ENCODE results near the gene ANKRD13B. TPM values are rescaled to one million over a fixed set of nuclear protein-coding genes. Genes with fewer than 3 reads are reported as not detected.

The ANKRD13B gene
- total and polyA plus RNA-seq, 2 of the 13 experiments (the other 11 are each of a cell fraction or from before 2014, with no cell fraction given), result 1.7 to 1.8 TPM

- TF ChIP-seq PATZ1 (CRISPR knock-in tag; IDR thresholded peaks at IDR 0.05) (peak; percentile 83), ZNF451 (CRISPR knock-in tag; IDR thresholded peaks at IDR 0.05) (no peak), ARNTL (CRISPR knock-in tag; IDR thresholded peaks at IDR 0.05) (no peak), RAD21 (CRISPR knock-in tag; IDR thresholded peaks at IDR 0.05) (peak; percentile 92), ZNF776 (CRISPR knock-in tag; IDR thresholded peaks at IDR 0.05) (no peak), CBX2 (IDR thresholded peaks at IDR 0.05; ENCODE audit: low read depth, low read length) (no peak), CBX2 (CRISPR knock-in tag; IDR thresholded peaks at IDR 0.05; ENCODE audit: low read depth) (no peak), HNF4G (IDR thresholded peaks at IDR 0.05; ENCODE audit: borderline replicate concordance, low read depth, low read length) (no peak), HNF4G (CRISPR knock-in tag; IDR thresholded peaks at IDR 0.05; ENCODE audit: borderline replicate concordance, low read depth) (no peak)
- TF ChIP-seq, protein P1, sequence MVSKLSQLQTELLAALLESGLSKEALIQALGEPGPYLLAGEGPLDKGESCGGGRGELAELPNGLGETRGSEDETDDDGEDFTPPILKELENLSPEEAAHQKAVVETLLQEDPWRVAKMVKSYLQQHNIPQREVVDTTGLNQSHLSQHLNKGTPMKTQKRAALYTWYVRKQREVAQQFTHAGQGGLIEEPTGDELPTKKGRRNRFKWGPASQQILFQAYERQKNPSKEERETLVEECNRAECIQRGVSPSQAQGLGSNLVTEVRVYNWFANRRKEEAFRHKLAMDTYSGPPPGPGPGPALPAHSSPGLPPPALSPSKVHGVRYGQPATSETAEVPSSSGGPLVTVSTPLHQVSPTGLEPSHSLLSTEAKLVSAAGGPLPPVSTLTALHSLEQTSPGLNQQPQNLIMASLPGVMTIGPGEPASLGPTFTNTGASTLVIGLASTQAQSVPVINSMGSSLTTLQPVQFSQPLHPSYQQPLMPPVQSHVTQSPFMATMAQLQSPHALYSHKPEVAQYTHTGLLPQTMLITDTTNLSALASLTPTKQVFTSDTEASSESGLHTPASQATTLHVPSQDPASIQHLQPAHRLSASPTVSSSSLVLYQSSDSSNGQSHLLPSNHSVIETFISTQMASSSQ (IDR thresholded peaks at IDR 0.05; ENCODE audit: low read depth), result no peak
- TF ChIP-seq, protein P1 (CRISPR knock-in tag; IDR thresholded peaks at IDR 0.05; ENCODE audit: borderline replicate concordance), result no peak; the same call in 1 of the 2 replicates
- TF ChIP-seq, protein P2, sequence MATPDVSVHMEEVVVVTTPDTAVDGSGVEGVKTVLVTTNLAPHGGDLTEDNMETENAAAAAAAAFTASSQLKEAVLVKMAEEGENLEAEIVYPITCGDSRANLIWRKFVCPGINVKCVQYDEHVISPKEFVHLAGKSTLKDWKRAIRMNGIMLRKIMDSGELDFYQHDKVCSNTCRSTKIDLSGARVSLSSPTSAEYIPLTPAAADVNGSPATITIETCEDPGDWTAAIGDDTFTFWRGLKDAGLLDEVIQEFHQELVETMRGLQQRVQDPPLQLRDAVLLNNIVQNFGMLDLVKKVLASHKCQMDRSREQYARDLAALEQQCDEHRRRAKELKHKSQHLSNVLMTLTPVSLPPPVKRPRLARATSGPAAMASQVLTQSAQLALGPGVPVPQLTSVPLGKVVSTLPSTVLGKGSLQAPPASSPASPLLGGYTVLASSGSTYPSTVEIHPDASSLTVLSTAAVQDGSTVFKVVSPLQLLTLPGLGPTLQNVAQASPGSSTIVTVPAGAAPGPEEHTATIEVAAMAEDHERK (CRISPR knock-in tag; IDR thresholded peaks at IDR 0.05; ENCODE audit: low read depth), result no peak
- TF ChIP-seq, protein P3, sequence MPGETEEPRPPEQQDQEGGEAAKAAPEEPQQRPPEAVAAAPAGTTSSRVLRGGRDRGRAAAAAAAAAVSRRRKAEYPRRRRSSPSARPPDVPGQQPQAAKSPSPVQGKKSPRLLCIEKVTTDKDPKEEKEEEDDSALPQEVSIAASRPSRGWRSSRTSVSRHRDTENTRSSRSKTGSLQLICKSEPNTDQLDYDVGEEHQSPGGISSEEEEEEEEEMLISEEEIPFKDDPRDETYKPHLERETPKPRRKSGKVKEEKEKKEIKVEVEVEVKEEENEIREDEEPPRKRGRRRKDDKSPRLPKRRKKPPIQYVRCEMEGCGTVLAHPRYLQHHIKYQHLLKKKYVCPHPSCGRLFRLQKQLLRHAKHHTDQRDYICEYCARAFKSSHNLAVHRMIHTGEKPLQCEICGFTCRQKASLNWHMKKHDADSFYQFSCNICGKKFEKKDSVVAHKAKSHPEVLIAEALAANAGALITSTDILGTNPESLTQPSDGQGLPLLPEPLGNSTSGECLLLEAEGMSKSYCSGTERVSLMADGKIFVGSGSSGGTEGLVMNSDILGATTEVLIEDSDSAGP (CRISPR knock-in tag; IDR thresholded peaks at IDR 0.05; ENCODE audit: borderline replicate concordance), result peak; percentile 80
- TF ChIP-seq, protein P4, sequence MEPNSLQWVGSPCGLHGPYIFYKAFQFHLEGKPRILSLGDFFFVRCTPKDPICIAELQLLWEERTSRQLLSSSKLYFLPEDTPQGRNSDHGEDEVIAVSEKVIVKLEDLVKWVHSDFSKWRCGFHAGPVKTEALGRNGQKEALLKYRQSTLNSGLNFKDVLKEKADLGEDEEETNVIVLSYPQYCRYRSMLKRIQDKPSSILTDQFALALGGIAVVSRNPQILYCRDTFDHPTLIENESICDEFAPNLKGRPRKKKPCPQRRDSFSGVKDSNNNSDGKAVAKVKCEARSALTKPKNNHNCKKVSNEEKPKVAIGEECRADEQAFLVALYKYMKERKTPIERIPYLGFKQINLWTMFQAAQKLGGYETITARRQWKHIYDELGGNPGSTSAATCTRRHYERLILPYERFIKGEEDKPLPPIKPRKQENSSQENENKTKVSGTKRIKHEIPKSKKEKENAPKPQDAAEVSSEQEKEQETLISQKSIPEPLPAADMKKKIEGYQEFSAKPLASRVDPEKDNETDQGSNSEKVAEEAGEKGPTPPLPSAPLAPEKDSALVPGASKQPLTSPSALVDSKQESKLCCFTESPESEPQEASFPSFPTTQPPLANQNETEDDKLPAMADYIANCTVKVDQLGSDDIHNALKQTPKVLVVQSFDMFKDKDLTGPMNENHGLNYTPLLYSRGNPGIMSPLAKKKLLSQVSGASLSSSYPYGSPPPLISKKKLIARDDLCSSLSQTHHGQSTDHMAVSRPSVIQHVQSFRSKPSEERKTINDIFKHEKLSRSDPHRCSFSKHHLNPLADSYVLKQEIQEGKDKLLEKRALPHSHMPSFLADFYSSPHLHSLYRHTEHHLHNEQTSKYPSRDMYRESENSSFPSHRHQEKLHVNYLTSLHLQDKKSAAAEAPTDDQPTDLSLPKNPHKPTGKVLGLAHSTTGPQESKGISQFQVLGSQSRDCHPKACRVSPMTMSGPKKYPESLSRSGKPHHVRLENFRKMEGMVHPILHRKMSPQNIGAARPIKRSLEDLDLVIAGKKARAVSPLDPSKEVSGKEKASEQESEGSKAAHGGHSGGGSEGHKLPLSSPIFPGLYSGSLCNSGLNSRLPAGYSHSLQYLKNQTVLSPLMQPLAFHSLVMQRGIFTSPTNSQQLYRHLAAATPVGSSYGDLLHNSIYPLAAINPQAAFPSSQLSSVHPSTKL (CRISPR knock-in tag; IDR thresholded peaks at IDR 0.05), result peak; percentile 19; the same call in 1 of the 2 replicates
Measured at GRCh38 chr17:29579866-29580771, 12.8 kb upstream of the ANKRD13B start (continued).

Measured in HepG2 (cell line).